HepG2 (cell line): ENCODE results near the gene RARA. TPM values are rescaled to one million over a fixed set of nuclear protein-coding genes. Genes with fewer than 3 reads are reported as not detected.
A peak's percentile ranks its signal among the peaks of the same experiment; 100 is the strongest.

Experiments
- GZF1 ChIP-seq: sonication (generic); formaldehyde crosslinking; IDR thresholded peaks from 2 replicates; pipeline ENCODE4 v1.5.1; 2020; ENCODE audit warnings: mild to moderate bottlenecking, missing genetic modification reagents
- HDAC6 ChIP-seq: fragments of 200-600 bp; sonication (generic); IDR thresholded peaks from 2 replicates; pipeline ENCODE4 v1.7.0; 2017; ENCODE audit warnings: mild to moderate bottlenecking, antibody characterized with exemption, low read length, low read depth
- HMGA1 ChIP-seq: sonication (generic); formaldehyde crosslinking; conservative IDR thresholded peaks from 2 replicates; pipeline ENCODE4 v1.4.0; 2020; ENCODE audit warnings: missing genetic modification reagents
- HNRNPK ChIP-seq: fragments of 200-400 bp; formaldehyde crosslinking; IDR thresholded peaks from 2 replicates; pipeline ENCODE4 v1.6.1; 2018; ENCODE audit warnings: low read length, low read depth, moderate library complexity, mild to moderate bottlenecking; ENCODE audit not compliant: poor library complexity, severe bottlenecking
- IKZF4 ChIP-seq: sonication (generic); formaldehyde crosslinking; IDR thresholded peaks from 2 replicates; pipeline ENCODE4 v1.5.1; 2020; ENCODE audit warnings: borderline replicate concordance, mild to moderate bottlenecking, low read depth, missing genetic modification reagents; ENCODE audit errors: not compliant biosample characterization
- KLF11 ChIP-seq: IDR thresholded peaks from 2 replicates; pipeline ENCODE4 v1.6.1; 2016; ENCODE audit warnings: missing compliant biosample characterization
- MTF1 ChIP-seq: sonication (generic); formaldehyde crosslinking; IDR thresholded peaks from 2 replicates; pipeline ENCODE4 v1.5.0; 2020; ENCODE audit warnings: missing genetic modification reagents
- SAP130 ChIP-seq: IDR thresholded peaks from 2 replicates; pipeline ENCODE4 v1.6.1; 2016; ENCODE audit warnings: low read depth
- SETDB1 ChIP-seq: sonication (generic); formaldehyde crosslinking; IDR thresholded peaks from 2 replicates; pipeline ENCODE4 v1.5.1; 2020; ENCODE audit warnings: missing genetic modification reagents, mild to moderate bottlenecking, borderline replicate concordance
- SKI ChIP-seq: fragments of 450-650 bp; IDR thresholded peaks from one replicate; pipeline ENCODE4 v1.6.1; 2018; ENCODE audit warnings: mild to moderate bottlenecking; ENCODE audit not compliant: partially characterized antibody
- ZFP82 ChIP-seq: sonication (generic); formaldehyde crosslinking; IDR thresholded peaks from 2 replicates; pipeline ENCODE4 v1.5.1; 2020; ENCODE audit warnings: mild to moderate bottlenecking, missing genetic modification reagents, borderline replicate concordance
- ZHX1 ChIP-seq: sonication (generic); formaldehyde crosslinking; IDR thresholded peaks from 2 replicates; pipeline ENCODE4 v1.8.1; 2022; ENCODE audit warnings: low read depth, mild to moderate bottlenecking, missing genetic modification reagents
- ZNF180 ChIP-seq: sonication (generic); formaldehyde crosslinking; IDR thresholded peaks from 2 replicates; pipeline ENCODE4 v1.4.0; 2020; ENCODE audit warnings: low read depth, missing genetic modification reagents, borderline replicate concordance
- ZNF24 ChIP-seq: fragments of 450-650 bp; IDR thresholded peaks from 2 replicates; pipeline ENCODE4 v1.6.1; 2017; ENCODE audit warnings: antibody characterized with exemption, mild to moderate bottlenecking
- ZNF510 ChIP-seq: sonication (generic); formaldehyde crosslinking; IDR thresholded peaks from 2 replicates; pipeline ENCODE4 v1.4.0; 2020; ENCODE audit warnings: low read depth, mild to moderate bottlenecking, missing genetic modification reagents
- ZNF646 ChIP-seq: sonication (generic); formaldehyde crosslinking; IDR thresholded peaks from 2 replicates; pipeline ENCODE4 v1.9.0; 2021; ENCODE audit warnings: mild to moderate bottlenecking, missing genetic modification reagents
- ZNF678 ChIP-seq: sonication (generic); formaldehyde crosslinking; IDR thresholded peaks from 2 replicates; pipeline ENCODE4 v1.4.0; 2020; ENCODE audit warnings: mild to moderate bottlenecking, missing genetic modification reagents
- ZNF784 ChIP-seq: sonication (generic); formaldehyde crosslinking; IDR thresholded peaks from 2 replicates; pipeline ENCODE4 v1.5.1; 2020; ENCODE audit warnings: missing genetic modification reagents, mild to moderate bottlenecking, borderline replicate concordance
- polyA plus RNA-seq, 8 experiments: library from polyadenylated mRNA; depleted of rRNA in 3 of 8; stranded (reverse) in 7 of 8; unstranded in 1 of 8; fragments of >200 nt; fragmentation: Illumina TruSeq in 4 of 8; extraction: Trizol in 4 of 8; gene quantifications; 2 replicates each; pipeline versions ENCODE4 v1.2.1 to v1.2.3, GENCODE V29; 2011 to 2016; ENCODE audit warnings: low read depth in 4 of 8, missing spikeins in 1 of 8, mixed read lengths in 1 of 8; ENCODE audit not compliant: insufficient read depth in 1 of 8
- total RNA-seq, 5 experiments: library from RNA; depleted of rRNA; stranded (reverse); fragments of >200 nt; fragmentation: Illumina TruSeq; extraction: Trizol; gene quantifications; 2 replicates each; pipeline ENCODE4 v1.2.3, GENCODE V29; 2016; ENCODE audit warnings: low read depth in 1 of 5

Gene RARA
- total and polyA plus RNA-seq, 2 of the 13 experiments (the other 11 are each of a cell fraction or from before 2014, with no cell fraction given): 6.4 to 8.6 TPM

- TF ChIP-seq ZNF646: no peak
- no peak for TF ChIP-seq HDAC6
- TF ChIP-seq ZNF784 (CRISPR knock-in tag): peak; percentile 91; the same call in 1 of the 2 replicates
- no peak for TF ChIP-seq ZNF678 (CRISPR knock-in tag)
- no peak for TF ChIP-seq ZNF24
- TF ChIP-seq MTF1 (CRISPR knock-in tag): no peak
- peak; percentile 75; the same call in 1 of the 2 replicates for TF ChIP-seq KLF11
- peak; percentile 80; the same call in 1 of the 2 replicates for TF ChIP-seq ZNF510 (CRISPR knock-in tag)
- TF ChIP-seq SAP130: peak; percentile 100
- no peak for TF ChIP-seq GZF1 (CRISPR knock-in tag)
- no peak for TF ChIP-seq IKZF4 (CRISPR knock-in tag)
- peak; percentile 78; the same call in 1 of the 2 replicates for TF ChIP-seq ZHX1 (CRISPR knock-in tag)
- TF ChIP-seq HMGA1: no peak
- TF ChIP-seq HNRNPK: no peak
- no peak for TF ChIP-seq SKI
- TF ChIP-seq SETDB1 (CRISPR knock-in tag): no peak
- no peak for TF ChIP-seq ZNF180 (CRISPR knock-in tag)
- no peak for TF ChIP-seq ZFP82 (CRISPR knock-in tag)
These were observed 21.2 kb upstream of the RARA start, which contains the start of gene CDC6 (continued) for GRCh38 chr17:40287494-40288369.
